ENCODE results near the gene SLC39A6. TPM values are rescaled to one million over a fixed set of nuclear protein-coding genes. Genes with fewer than 3 reads are reported as not detected.
A peak's percentile ranks its signal among the peaks of the same experiment; 100 is the strongest.
"Not testable (repeated sequence)": the region's sequence is repeated elsewhere in the genome, so short reads cannot be mapped to it uniquely, and the experiment has no call there.

The SLC39A6 gene, protein sequence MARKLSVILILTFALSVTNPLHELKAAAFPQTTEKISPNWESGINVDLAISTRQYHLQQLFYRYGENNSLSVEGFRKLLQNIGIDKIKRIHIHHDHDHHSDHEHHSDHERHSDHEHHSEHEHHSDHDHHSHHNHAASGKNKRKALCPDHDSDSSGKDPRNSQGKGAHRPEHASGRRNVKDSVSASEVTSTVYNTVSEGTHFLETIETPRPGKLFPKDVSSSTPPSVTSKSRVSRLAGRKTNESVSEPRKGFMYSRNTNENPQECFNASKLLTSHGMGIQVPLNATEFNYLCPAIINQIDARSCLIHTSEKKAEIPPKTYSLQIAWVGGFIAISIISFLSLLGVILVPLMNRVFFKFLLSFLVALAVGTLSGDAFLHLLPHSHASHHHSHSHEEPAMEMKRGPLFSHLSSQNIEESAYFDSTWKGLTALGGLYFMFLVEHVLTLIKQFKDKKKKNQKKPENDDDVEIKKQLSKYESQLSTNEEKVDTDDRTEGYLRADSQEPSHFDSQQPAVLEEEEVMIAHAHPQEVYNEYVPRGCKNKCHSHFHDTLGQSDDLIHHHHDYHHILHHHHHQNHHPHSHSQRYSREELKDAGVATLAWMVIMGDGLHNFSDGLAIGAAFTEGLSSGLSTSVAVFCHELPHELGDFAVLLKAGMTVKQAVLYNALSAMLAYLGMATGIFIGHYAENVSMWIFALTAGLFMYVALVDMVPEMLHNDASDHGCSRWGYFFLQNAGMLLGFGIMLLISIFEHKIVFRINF
- total RNA-seq = 10 to 100 TPM; 23.9 to 28.6 TPM

DNA sequence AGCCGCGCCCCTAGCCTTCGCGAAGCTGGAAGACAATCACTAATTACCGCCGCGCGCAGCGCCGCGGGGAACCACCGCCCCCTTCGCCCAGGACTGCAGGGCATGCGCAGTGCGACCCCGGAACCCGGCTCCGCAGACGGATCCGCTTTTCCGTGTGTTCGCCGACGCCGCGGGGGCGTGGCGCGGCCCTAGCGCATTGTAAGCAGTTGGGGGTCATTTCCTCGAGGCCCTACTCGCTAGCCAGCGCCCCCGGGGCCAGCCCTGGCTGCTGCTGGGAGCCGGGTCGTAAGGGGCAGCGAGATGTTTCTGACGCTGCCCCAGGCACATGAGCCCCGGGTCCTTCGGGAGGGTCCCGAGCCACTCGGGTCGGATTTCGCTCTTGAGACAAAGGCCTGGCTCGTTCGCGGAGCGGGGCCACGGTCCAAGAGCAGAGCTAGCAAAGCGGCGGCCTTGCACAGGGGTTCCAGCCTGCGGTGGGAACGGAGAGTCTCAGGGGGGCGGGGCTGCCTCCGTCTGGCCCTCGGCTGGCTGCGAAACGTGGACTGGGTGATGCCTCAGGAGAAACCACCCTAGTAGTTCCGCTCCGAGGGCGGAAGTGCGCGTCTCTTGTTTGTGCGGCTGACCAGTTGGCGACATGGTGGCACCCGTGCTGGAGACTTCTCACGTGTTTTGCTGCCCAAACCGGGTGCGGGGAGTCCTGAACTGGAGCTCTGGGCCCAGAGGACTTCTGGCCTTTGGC, at the start of gene SLC39A6, which contains the start of gene ELP2:
Gene SLC39A6, minus strand, starts transcription at position 41 of the 739 bp plus-strand sequence. CDS start 2,333 bp downstream, outside the sequence.
Gene ELP2, plus strand, starts transcription at position 600 of the 739 bp plus-strand sequence. Its CDS starts 35 bp downstream, at position 635.
- CTCF ChIA-PET = interaction anchor here (0.6 to 1.5 kb wide), 6 partner anchors 9 to 530 kb away, joined by 3 to 4 read pairs (median 3); no protein-coding TSS in a partner anchor
- POLR2A ChIA-PET = interaction anchor here (0.9 to 1.0 kb wide), 2 partner anchors 13 to 157 kb away, joined by 4 to 7 read pairs; partner anchors contain the start of gene RMP24
- peak; percentile 94 for ATAC-seq
- intact Hi-C loops (cut with DNase I, micrococcal nuclease) = loop anchor here (1.0 to 10.0 kb wide), 14 partner anchors 62 to 1089 kb away; partner anchors contain the start of genes INO80C (in 2 of the 2), RMP24 (in 2 of the 2), RPRD1A (in 2 of the 2) and GALNT1 (in 1 of the 2)
- peak; percentile 97 for DNase-seq
- H3K9me3 Mint-ChIP-seq (ENCODE audit: low read depth) = no peaks in the 10 kb centered on the region
- H3K4me1 Mint-ChIP-seq = peaks cover 57% of the 10 kb centered on the region
- peak within 1 kb of the TSS; percentile 92 for H3K4me3 Mint-ChIP-seq
- peak within 1 kb of the TSS; percentile 95 for H3K27ac Mint-ChIP-seq
- no peaks in the 10 kb centered on the region for H3K27me3 Mint-ChIP-seq
- peaks cover 36% of the 10 kb centered on the region for H3K36me3 Mint-ChIP-seq (ENCODE audit: low read depth)

DNA sequence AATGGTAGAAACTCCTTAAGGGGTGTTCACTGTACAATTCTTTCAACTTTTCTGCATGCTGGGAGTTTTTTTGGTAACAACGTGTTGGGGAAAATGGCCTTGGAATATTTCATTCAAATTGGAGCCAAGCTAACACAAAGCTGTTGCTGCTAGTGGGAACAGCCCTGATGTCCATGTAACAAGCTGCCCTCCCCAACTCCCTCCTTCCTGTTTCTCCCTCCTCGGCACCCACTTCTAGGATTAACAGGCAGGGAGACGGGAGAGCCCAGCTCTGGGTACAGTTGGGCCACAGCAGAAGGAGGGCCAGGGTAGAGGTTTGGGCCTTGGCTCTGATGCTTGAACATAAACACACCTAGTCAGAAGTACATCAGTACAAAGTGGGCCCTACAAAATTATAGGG, 48.8 kb upstream of the SLC39A6 start:
- intact Hi-C loops (cut with DNase I, micrococcal nuclease) = no loop called here
- no peaks in the 10 kb centered on the region for H3K9me3 Mint-ChIP-seq (ENCODE audit: low read depth)
- no peak for ATAC-seq
- DNase-seq = no peak
- peak overlapping the region; percentile 52 for H3K27ac Mint-ChIP-seq
- ChIA-PET POLR2A (interaction anchor here (0.7 kb wide), 1 partner anchor 353 kb away, joined by 5 read pairs; no protein-coding TSS in a partner anchor), CTCF (no interaction called here)
- peaks cover 28% of the 10 kb centered on the region for H3K36me3 Mint-ChIP-seq (ENCODE audit: low read depth)
- H3K4me3 Mint-ChIP-seq = no peak overlapping the region
- H3K4me1 Mint-ChIP-seq = no peaks in the 10 kb centered on the region
- H3K27me3 Mint-ChIP-seq = no peaks in the 10 kb centered on the region

DNA sequence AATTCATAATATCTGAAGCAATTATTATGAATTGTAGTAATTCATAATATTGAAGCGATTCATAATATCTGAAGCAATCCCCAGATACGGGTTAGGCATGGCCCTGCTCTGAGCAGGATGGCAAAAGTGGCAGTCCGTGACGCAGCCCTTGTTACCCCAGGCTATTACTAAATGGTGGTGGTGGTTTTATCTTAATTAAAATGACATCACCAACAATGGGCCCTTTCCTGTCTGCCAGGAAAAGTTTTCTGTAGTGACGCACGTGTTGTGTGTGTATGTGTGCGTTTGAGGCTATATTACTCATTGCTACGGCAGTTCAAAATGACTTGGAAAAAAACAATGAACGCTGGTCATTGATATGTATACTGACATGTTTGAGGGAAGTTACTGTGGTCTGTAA, 47.6 kb upstream of the SLC39A6 start:
- DNase-seq = no peak
- Mint-ChIP-seq H3K27me3 (no peaks in the 10 kb centered on the region), H3K4me1 (no peaks in the 10 kb centered on the region), H3K27ac (no peak overlapping the region), H3K9me3 (ENCODE audit: low read depth) (no peaks in the 10 kb centered on the region), H3K4me3 (no peak overlapping the region), H3K36me3 (ENCODE audit: low read depth) (peaks cover 34% of the 10 kb centered on the region)
- ATAC-seq = no peak
- ChIA-PET CTCF (no interaction called here), POLR2A (no interaction called here)
- intact Hi-C loops (cut with DNase I, micrococcal nuclease) = no loop called here

DNA sequence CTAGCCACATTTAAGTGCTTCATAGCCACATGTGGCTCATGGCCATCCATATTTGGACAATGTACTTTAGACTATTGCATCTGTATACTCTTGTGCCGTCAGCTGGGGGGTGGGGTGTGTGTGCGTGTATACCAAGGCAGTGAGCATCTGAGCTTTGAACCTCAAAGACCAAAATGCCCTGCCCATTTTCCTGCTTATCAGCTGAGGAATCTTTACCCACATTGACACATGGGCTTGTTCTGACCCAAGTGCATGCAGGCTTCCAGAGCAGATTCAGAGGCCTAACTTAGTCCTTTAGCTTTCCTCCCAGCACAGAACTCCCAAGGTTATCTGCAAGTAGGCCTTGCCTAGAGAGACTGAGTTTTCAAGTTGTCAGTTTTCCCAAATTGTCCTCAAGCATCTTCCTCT, 47.0 kb upstream of the SLC39A6 start:
- ATAC-seq = no peak
- intact Hi-C loops (cut with DNase I, micrococcal nuclease) = no loop called here
- H3K27me3 Mint-ChIP-seq = no peaks in the 10 kb centered on the region
- no peaks in the 10 kb centered on the region for H3K9me3 Mint-ChIP-seq (ENCODE audit: low read depth)
- no peaks in the 10 kb centered on the region for H3K4me1 Mint-ChIP-seq
- POLR2A ChIA-PET = no interaction called here
- H3K27ac Mint-ChIP-seq = peak overlapping the region; percentile 30
- H3K4me3 Mint-ChIP-seq = no peak overlapping the region
- H3K36me3 Mint-ChIP-seq (ENCODE audit: low read depth) = peaks cover 37% of the 10 kb centered on the region
- no peak for DNase-seq
- CTCF ChIA-PET = no interaction called here

DNA sequence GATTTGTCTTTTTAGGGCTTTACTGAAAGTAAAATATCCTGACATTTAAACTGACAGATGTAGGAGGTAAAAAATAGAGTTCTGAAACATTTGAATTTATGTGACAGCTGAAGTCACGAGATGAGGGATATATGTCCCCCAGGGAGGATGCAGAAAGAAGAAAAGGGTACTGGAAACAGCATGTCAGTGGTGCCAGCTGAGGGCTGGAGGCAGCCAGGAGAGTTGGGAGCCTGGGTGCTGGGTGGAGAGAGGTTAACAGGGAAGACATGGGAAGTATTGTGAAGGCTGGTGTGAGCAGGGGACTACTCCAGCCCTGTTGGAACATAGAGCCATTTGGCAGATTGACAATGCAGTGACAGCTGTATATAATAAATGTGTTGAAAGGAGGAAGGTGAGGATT, 46.3 kb upstream of the SLC39A6 start:
- Mint-ChIP-seq H3K36me3 (ENCODE audit: low read depth) (peaks cover 41% of the 10 kb centered on the region), H3K4me1 (no peaks in the 10 kb centered on the region), H3K27me3 (no peaks in the 10 kb centered on the region), H3K9me3 (ENCODE audit: low read depth) (no peaks in the 10 kb centered on the region), H3K4me3 (no peak overlapping the region), H3K27ac (no peak overlapping the region)
- intact Hi-C loops (cut with DNase I, micrococcal nuclease) = no loop called here
- ATAC-seq = no peak
- POLR2A ChIA-PET = no interaction called here
- CTCF ChIA-PET = interaction anchor here (0.9 kb wide), 1 partner anchor 15 kb away, joined by 3 read pairs; no protein-coding TSS in a partner anchor
- no peak for DNase-seq

DNA sequence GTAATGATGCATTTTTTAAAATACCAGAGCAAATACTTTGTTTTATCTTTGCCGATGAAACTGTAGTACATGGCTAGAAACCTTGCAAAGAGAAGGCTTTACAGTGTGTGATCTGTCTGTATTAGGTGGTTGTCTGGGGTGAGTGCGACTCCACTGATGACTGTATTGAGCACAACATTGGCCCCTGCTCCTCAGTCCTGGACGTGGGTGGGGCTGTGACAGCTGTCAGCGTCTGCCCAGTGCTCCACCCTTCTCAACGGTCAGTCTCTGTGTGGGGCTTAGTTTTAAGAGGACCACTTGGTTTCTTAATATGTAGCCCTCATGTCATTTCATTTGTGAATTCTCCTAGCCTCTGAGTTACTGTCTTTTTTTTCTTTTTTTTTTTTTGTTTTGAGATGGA, 40.8 kb upstream of the SLC39A6 start:
- H3K36me3 Mint-ChIP-seq (ENCODE audit: low read depth) = peaks cover 47% of the 10 kb centered on the region
- no peaks in the 10 kb centered on the region for H3K27me3 Mint-ChIP-seq
- DNase-seq (no peak), ATAC-seq (no peak)
- H3K4me3 Mint-ChIP-seq = no peak overlapping the region
- CTCF ChIA-PET = no interaction called here
- no peak overlapping the region for H3K27ac Mint-ChIP-seq
- intact Hi-C loops (cut with DNase I, micrococcal nuclease) = no loop called here
- POLR2A ChIA-PET = no interaction called here
- H3K9me3 Mint-ChIP-seq (ENCODE audit: low read depth) = no peaks in the 10 kb centered on the region
- peaks cover 5% of the 10 kb centered on the region for H3K4me1 Mint-ChIP-seq

DNA sequence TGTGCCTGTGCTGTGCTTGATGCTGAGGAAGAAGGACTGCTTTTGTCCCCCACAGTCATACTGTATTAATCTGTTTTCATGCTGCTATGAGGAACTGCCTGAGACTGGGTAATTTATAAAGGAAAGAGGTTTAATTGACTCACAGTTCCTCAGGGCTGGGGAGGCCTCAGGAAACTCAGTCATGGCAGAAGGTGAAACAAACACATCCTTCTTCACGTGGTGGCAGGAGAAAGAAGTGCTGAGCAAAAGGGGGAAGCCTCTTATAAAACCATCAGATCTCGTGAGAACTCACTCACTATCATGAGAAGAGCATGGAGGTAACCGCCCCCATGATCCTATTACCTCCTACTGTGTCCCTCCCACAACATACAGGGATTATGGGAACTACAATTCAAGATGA, 39.2 kb upstream of the SLC39A6 start:
- CTCF ChIA-PET; H3K27me3 Mint-ChIP-seq; DNase-seq; H3K9me3 Mint-ChIP-seq (ENCODE audit: low read depth); H3K4me1 Mint-ChIP-seq; POLR2A ChIA-PET; intact Hi-C loops (cut with DNase I, micrococcal nuclease); H3K4me3 Mint-ChIP-seq: not testable (repeated sequence)
- peak; percentile 60 for ATAC-seq
- Mint-ChIP-seq H3K27ac (peak overlapping the region; percentile 11), H3K36me3 (ENCODE audit: low read depth) (peaks cover 53% of the 10 kb centered on the region)

DNA sequence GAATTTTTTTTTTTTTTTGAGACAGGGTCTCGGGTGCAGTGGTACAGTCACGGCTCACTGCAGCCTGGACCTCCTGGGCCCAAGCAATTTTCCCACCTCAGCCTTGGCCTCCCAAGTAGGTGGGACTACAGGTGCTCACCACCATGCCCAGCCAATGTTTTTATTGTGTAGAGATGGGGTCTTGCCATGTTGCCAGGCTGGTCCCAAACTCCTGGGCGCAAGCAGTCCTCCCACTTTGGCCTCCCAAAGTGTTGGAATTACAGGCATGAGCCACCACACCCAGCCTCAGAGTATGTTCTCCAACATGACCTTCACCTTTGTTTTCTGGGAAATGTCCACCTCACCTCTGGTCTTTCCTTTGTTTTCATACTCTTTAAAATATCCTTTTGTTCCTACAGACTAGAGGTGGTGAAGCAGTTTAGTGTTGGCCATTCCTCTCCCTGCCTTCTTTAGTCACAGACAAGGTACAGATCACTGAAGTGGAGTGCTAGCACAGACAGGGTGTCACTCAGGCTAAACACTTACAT, 38.6 kb upstream of the SLC39A6 start:
- POLR2A ChIA-PET = interaction anchor here (0.6 kb wide), 1 partner anchor 134 kb away, joined by 5 read pairs; no protein-coding TSS in a partner anchor
- H3K27me3 Mint-ChIP-seq = no peaks in the 10 kb centered on the region
- ATAC-seq (no peak), DNase-seq (no peak)
- no peaks in the 10 kb centered on the region for H3K9me3 Mint-ChIP-seq (ENCODE audit: low read depth)
- H3K4me1 Mint-ChIP-seq = peaks cover 5% of the 10 kb centered on the region
- CTCF ChIA-PET = no interaction called here
- peaks cover 58% of the 10 kb centered on the region for H3K36me3 Mint-ChIP-seq (ENCODE audit: low read depth)
- H3K4me3 Mint-ChIP-seq = no peak overlapping the region
- H3K27ac Mint-ChIP-seq = peak overlapping the region; percentile 45
- intact Hi-C loops (cut with DNase I, micrococcal nuclease) = no loop called here

DNA sequence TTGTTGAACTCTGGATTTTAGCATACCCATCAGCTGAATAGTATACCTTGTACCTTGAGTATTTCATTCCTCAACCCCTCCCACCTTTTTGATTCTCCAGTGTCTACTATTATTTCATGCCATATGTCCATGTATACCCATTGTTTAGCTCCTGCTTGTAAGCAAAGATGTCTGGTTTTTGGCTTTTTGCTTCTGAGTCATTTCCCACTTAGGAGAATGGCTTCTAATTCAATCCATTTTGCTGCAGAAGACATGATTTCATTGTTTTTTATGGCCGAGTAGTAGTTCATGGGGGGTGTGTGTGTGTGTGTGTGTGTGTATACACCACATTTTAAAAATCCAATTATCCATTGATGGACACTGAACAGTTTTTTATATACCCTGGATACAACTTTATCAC, 33.8 kb upstream of the SLC39A6 start:
- H3K4me3 Mint-ChIP-seq = no peak overlapping the region
- no peak for ATAC-seq

DNA sequence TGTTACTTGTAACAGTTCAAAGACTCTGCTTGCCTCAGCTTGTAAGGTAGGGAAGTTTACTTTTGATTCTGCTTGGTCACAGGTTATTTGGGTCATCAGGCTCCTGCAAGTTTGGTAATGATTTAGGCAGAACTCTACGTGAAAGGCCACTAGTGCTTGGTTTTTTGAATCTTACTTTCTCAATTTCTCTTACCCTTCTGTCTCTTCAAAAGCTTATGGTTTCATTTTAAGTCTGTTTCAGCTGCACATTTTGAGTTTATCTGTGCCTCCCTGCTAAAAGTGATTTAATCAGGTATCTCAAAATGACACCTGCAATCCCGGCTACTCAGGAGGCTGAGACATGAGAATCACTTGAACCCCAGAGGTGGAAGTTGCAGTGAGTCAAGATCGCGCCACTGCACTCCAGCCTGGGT, 31.8 kb upstream of the SLC39A6 start:
- Mint-ChIP-seq H3K27me3 (no peaks in the 10 kb centered on the region), H3K27ac (no peak overlapping the region), H3K9me3 (ENCODE audit: low read depth) (no peaks in the 10 kb centered on the region), H3K4me1 (peaks cover 18% of the 10 kb centered on the region), H3K36me3 (ENCODE audit: low read depth) (peaks cover 62% of the 10 kb centered on the region), H3K4me3 (no peak overlapping the region)
- ChIA-PET CTCF (interaction anchor here (0.7 kb wide), 1 partner anchor 16 kb away, joined by 3 read pairs; no protein-coding TSS in a partner anchor), POLR2A (no interaction called here)
- peak; percentile 30 for DNase-seq
- peak; percentile 80 for ATAC-seq
- intact Hi-C loops (cut with DNase I, micrococcal nuclease) = no loop called here

More for the DNA sequence above, 33.8 kb upstream of the SLC39A6 start:
- intact Hi-C loops (cut with DNase I, micrococcal nuclease) = no loop called here
- H3K4me1 Mint-ChIP-seq = peaks cover 15% of the 10 kb centered on the region
- POLR2A ChIA-PET = no interaction called here
- CTCF ChIA-PET = no interaction called here
- no peak for DNase-seq
- H3K27ac Mint-ChIP-seq = no peak overlapping the region
- H3K27me3 Mint-ChIP-seq = no peaks in the 10 kb centered on the region
- peaks cover 60% of the 10 kb centered on the region for H3K36me3 Mint-ChIP-seq (ENCODE audit: low read depth)
- H3K9me3 Mint-ChIP-seq (ENCODE audit: low read depth) = no peaks in the 10 kb centered on the region
